ENCODE results near the gene RPS6KA2. TPM values are rescaled to one million over a fixed set of nuclear protein-coding genes. Genes with fewer than 3 reads are reported as not detected.

Gene RPS6KA2
- total RNA-seq, 1 experiment from 2014 or later: 14.7 TPM

- in situ Hi-C loops (cut with HindIII; ENCODE audit: low sequenced_read_pairs): no loop called here
- DNase-seq (ENCODE audit: low spot score): no peak
These were observed 61.7 kb downstream of the RPS6KA2 start for GRCh38 chr6:166565084-166565967.

GRCh38 chr6:166563805-166564204 is 63.2 kb downstream of the RPS6KA2 start:
- peak; percentile 65 for DNase-seq (ENCODE audit: low spot score)
- in situ Hi-C loops (cut with HindIII; ENCODE audit: low sequenced_read_pairs): no loop called here

GRCh38 chr6:166563200-166563599 is 63.9 kb downstream of the RPS6KA2 start:
- DNase-seq (ENCODE audit: low spot score): no peak
- in situ Hi-C loops (cut with HindIII; ENCODE audit: low sequenced_read_pairs): no loop called here

GRCh38 chr6:166562726-166563125 is 64.3 kb downstream of the RPS6KA2 start:
- no peak for DNase-seq (ENCODE audit: low spot score)
- in situ Hi-C loops (cut with HindIII; ENCODE audit: low sequenced_read_pairs): no loop called here

- in situ Hi-C loops (cut with HindIII; ENCODE audit: low sequenced_read_pairs): no loop called here
- DNase-seq (ENCODE audit: low spot score): peak; percentile 57
These were observed 65.2 kb downstream of the RPS6KA2 start for GRCh38 chr6:166561771-166562359.

GRCh38 chr6:166560222-166560621 is 66.8 kb downstream of the RPS6KA2 start:
- DNase-seq (ENCODE audit: low spot score): no peak
- in situ Hi-C loops (cut with HindIII; ENCODE audit: low sequenced_read_pairs): no loop called here

GRCh38 chr6:166559662-166560061 is 67.4 kb downstream of the RPS6KA2 start:
- in situ Hi-C loops (cut with HindIII; ENCODE audit: low sequenced_read_pairs): no loop called here
- no peak for DNase-seq (ENCODE audit: low spot score)

GRCh38 chr6:166559211-166559610 is 67.8 kb downstream of the RPS6KA2 start:
- no peak for DNase-seq (ENCODE audit: low spot score)
- in situ Hi-C loops (cut with HindIII; ENCODE audit: low sequenced_read_pairs): no loop called here

GRCh38 chr6:166558156-166559005 is 68.7 kb downstream of the RPS6KA2 start:
- in situ Hi-C loops (cut with HindIII; ENCODE audit: low sequenced_read_pairs): no loop called here
- DNase-seq (ENCODE audit: low spot score): no peak

- DNase-seq (ENCODE audit: low spot score): peak; percentile 99
- in situ Hi-C loops (cut with HindIII; ENCODE audit: low sequenced_read_pairs): no loop called here
These were observed 70.2 kb downstream of the RPS6KA2 start for GRCh38 chr6:166556863-166557322.

GRCh38 chr6:166556336-166556735 is 70.7 kb downstream of the RPS6KA2 start:
- no peak for DNase-seq (ENCODE audit: low spot score)
- in situ Hi-C loops (cut with HindIII; ENCODE audit: low sequenced_read_pairs): no loop called here

- no peak for DNase-seq (ENCODE audit: low spot score)
- in situ Hi-C loops (cut with HindIII; ENCODE audit: low sequenced_read_pairs): no loop called here
These were observed 72.0 kb downstream of the RPS6KA2 start for GRCh38 chr6:166555086-166555485.

GRCh38 chr6:166554316-166554715 is 72.7 kb downstream of the RPS6KA2 start:
- DNase-seq (ENCODE audit: low spot score): no peak
- in situ Hi-C loops (cut with HindIII; ENCODE audit: low sequenced_read_pairs): no loop called here

GRCh38 chr6:166553563-166554271 is 73.3 kb downstream of the RPS6KA2 start:
- in situ Hi-C loops (cut with HindIII; ENCODE audit: low sequenced_read_pairs): no loop called here
- DNase-seq (ENCODE audit: low spot score): peak; percentile 71

- no peak for DNase-seq (ENCODE audit: low spot score)
- in situ Hi-C loops (cut with HindIII; ENCODE audit: low sequenced_read_pairs): no loop called here
These were observed 74.5 kb downstream of the RPS6KA2 start for GRCh38 chr6:166552600-166552999.

GRCh38 chr6:166551754-166552495 is 75.1 kb downstream of the RPS6KA2 start:
- no peak for DNase-seq (ENCODE audit: low spot score)
- in situ Hi-C loops (cut with HindIII; ENCODE audit: low sequenced_read_pairs): no loop called here

- in situ Hi-C loops (cut with HindIII; ENCODE audit: low sequenced_read_pairs): no loop called here
These were observed 80.4 kb downstream of the RPS6KA2 start for GRCh38 chr6:166546653-166547052.

More at GRCh38 chr6:166546653-166547052, 80.4 kb downstream of the RPS6KA2 start:
- no peak for DNase-seq (ENCODE audit: low spot score)
